ENCODE measurements around the gene CPA1. TPM values are rescaled to one million over a fixed set of nuclear protein-coding genes. Genes with fewer than 3 reads are reported as not detected.

CPA1 gene
- total and polyA plus RNA-seq, 2 donors from 2014 or later = 0.50 to 1.1 TPM

DNA sequence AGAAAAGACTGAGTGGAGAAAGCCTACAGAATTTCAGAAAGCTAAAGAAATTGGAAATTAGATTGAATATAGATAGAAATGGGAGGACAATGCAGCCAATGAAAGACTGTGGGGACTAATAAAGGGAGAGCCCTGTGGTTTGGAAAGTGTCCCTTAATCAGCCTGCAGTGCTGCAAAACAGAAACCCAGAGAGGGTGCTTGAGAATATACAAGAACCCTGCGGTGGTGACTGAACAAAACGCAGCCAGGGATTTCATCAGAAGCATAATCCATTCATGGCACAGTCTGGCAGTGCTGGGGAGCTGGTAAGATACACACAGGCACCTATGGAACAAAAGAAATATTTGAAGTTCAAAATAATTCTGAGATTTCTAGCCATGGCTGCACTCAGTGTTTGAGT lies 41.4 kb downstream of the CPA1 start:
- Histone ChIP-seq H3K36me3 (ENCODE audit: control insufficient read depth in 2 of 3, insufficient read depth in 3 of 3, low read length in 3 of 3) (peaks cover 0 to 2% (median 0%) of the 10 kb centered on the region in 3 donors), H3K27ac (ENCODE audit: low read depth in 2 of 2, low read length in 2 of 2) (no peak overlapping the region), H3K4me1 (ENCODE audit: control insufficient read depth in 2 of 3, insufficient read depth in 2 of 3, low read depth in 1 of 3, low read length in 3 of 3) (peaks cover 0 to 3% (median 0%) of the 10 kb centered on the region in 3 donors), H3K4me3 (ENCODE audit: low read length in 3 of 3) (no peak overlapping the region), H3K9me3 (ENCODE audit: control insufficient read depth in 2 of 3, insufficient read depth in 1 of 3, low read length in 3 of 3) (no peaks in the 10 kb centered on the region), H3K9ac (ENCODE audit: low read length in 3 of 3) (no peak overlapping the region), H3K27me3 (ENCODE audit: control insufficient read depth, insufficient read depth, low read length) (no peaks in the 10 kb centered on the region)
- FAIRE-seq (no peak), DNase-seq (no peak)
- TF ChIP-seq, protein P1, sequence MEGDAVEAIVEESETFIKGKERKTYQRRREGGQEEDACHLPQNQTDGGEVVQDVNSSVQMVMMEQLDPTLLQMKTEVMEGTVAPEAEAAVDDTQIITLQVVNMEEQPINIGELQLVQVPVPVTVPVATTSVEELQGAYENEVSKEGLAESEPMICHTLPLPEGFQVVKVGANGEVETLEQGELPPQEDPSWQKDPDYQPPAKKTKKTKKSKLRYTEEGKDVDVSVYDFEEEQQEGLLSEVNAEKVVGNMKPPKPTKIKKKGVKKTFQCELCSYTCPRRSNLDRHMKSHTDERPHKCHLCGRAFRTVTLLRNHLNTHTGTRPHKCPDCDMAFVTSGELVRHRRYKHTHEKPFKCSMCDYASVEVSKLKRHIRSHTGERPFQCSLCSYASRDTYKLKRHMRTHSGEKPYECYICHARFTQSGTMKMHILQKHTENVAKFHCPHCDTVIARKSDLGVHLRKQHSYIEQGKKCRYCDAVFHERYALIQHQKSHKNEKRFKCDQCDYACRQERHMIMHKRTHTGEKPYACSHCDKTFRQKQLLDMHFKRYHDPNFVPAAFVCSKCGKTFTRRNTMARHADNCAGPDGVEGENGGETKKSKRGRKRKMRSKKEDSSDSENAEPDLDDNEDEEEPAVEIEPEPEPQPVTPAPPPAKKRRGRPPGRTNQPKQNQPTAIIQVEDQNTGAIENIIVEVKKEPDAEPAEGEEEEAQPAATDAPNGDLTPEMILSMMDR (IDR thresholded peaks at IDR 0.05; ENCODE audit: borderline replicate concordance, extremely low read depth, insufficient read depth) = no peak
- intact Hi-C loops (cut with DNase I) = no loop called here

DNA sequence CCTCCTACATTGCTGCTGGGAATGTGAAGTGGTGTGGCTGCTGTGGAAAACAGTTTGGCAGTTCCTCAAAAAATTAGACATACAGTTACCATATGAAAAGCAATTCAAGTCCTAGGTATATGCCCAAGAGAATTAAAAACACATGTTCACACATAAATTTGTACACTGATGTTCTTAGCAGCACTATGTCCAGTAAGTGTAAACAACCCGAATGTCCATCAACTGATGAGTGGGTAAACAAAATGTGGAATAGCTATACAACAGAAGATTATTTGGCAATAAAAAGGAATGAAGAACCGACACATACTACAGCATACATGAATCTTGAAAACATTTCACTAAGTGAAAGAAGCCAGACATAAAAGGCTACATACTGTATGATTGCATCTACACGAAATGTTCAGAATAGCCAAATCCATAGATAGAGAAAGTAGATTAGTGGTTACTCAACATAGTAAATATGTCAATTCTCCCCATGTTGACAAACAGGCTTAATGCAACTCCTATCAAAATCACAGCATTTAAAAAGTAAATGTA lies 43.3 kb downstream of the CPA1 start:
- intact Hi-C loops (cut with DNase I) = no loop called here
- Histone ChIP-seq H3K36me3 (ENCODE audit: control insufficient read depth in 2 of 3, insufficient read depth in 3 of 3, low read length in 3 of 3) (peaks cover 0 to 2% (median 0%) of the 10 kb centered on the region in 3 donors), H3K9ac (ENCODE audit: low read length in 3 of 3) (no peak overlapping the region), H3K4me3 (ENCODE audit: low read length in 3 of 3) (no peak overlapping the region), H3K4me1 (ENCODE audit: control insufficient read depth in 2 of 3, insufficient read depth in 2 of 3, low read depth in 1 of 3, low read length in 3 of 3) (peaks cover 0 to 3% (median 0%) of the 10 kb centered on the region in 3 donors), H3K9me3 (ENCODE audit: control insufficient read depth in 2 of 3, insufficient read depth in 1 of 3, low read length in 3 of 3) (no peaks in the 10 kb centered on the region), H3K27ac (ENCODE audit: low read depth in 2 of 2, low read length in 2 of 2) (no peak overlapping the region), H3K27me3 (ENCODE audit: control insufficient read depth, insufficient read depth, low read length) (no peaks in the 10 kb centered on the region)
- TF ChIP-seq, protein P1 (IDR thresholded peaks at IDR 0.05; ENCODE audit: borderline replicate concordance, extremely low read depth, insufficient read depth) = no peak
- FAIRE-seq (no peak), DNase-seq (no peak)

DNA sequence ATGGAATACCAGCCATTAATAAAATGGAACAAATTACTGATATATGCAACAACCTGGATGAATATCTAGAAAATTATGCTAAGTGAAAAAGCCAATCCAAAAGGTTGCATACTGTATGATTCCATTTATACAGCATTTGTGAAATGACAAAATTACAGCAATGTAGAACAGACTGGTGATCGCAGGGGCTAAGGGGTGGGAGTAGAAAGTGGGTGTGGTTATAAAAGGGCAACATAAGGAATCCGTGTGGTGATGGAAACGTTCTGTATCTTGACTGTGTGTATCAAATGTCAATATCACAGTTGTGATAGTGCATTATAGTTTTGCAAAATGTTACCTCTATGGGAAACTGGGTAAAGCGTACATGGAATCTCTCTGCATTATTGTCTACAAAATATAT lies 45.5 kb downstream of the CPA1 start:
- Histone ChIP-seq H3K4me1 (ENCODE audit: control insufficient read depth in 2 of 3, insufficient read depth in 2 of 3, low read depth in 1 of 3, low read length in 3 of 3) (peaks cover 0 to 10% (median 2%) of the 10 kb centered on the region in 3 donors), H3K9me3 (ENCODE audit: control insufficient read depth in 2 of 3, insufficient read depth in 1 of 3, low read length in 3 of 3) (no peaks in the 10 kb centered on the region), H3K4me3 (ENCODE audit: low read length in 3 of 3) (no peak overlapping the region), H3K27me3 (ENCODE audit: control insufficient read depth, insufficient read depth, low read length) (no peaks in the 10 kb centered on the region), H3K27ac (ENCODE audit: low read depth in 2 of 2, low read length in 2 of 2) (no peak overlapping the region), H3K36me3 (ENCODE audit: control insufficient read depth in 2 of 3, insufficient read depth in 3 of 3, low read length in 3 of 3) (no peaks in the 10 kb centered on the region), H3K9ac (ENCODE audit: low read length in 3 of 3) (no peak overlapping the region)
- TF ChIP-seq, protein P1 (IDR thresholded peaks at IDR 0.05; ENCODE audit: borderline replicate concordance, extremely low read depth, insufficient read depth) = no peak
- FAIRE-seq (no peak), DNase-seq (no peak)
- intact Hi-C loops (cut with DNase I) = no loop called here

DNA sequence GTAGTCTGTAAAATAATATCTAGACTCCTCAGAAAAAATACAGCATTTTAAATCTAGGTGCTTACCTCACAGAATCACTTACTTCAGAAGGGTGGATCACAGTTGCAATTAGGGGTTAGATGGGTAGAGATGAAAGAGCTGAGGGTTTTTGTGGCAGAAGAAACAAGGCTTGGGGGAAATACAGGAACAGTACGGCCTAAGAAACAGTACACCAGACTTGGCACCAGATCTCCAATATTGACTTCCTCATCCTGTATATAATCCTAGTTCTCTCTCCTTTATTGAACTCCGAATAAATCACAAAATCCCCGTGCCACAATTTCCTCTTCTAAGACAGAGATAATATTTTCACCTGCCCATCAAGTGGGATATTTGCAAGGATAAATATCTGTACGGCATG lies 46.3 kb downstream of the CPA1 start:
- no peak overlapping the region for H3K4me3 ChIP-seq (ENCODE audit: low read length in 3 of 3)
- H3K27ac ChIP-seq (ENCODE audit: low read depth in 2 of 2, low read length in 2 of 2) = no peak overlapping the region
- H3K9me3 ChIP-seq (ENCODE audit: control insufficient read depth in 2 of 3, insufficient read depth in 1 of 3, low read length in 3 of 3) = no peaks in the 10 kb centered on the region
- intact Hi-C loops (cut with DNase I) = no loop called here
- H3K9ac ChIP-seq (ENCODE audit: low read length in 3 of 3) = no peak overlapping the region
- no peaks in the 10 kb centered on the region for H3K27me3 ChIP-seq (ENCODE audit: control insufficient read depth, insufficient read depth, low read length)
- TF ChIP-seq, protein P1 (IDR thresholded peaks at IDR 0.05; ENCODE audit: borderline replicate concordance, extremely low read depth, insufficient read depth) = no peak
- DNase-seq = no peak
- no peaks in the 10 kb centered on the region for H3K36me3 ChIP-seq (ENCODE audit: control insufficient read depth in 2 of 3, insufficient read depth in 3 of 3, low read length in 3 of 3)
- H3K4me1 ChIP-seq (ENCODE audit: control insufficient read depth in 2 of 3, insufficient read depth in 2 of 3, low read depth in 1 of 3, low read length in 3 of 3) = peaks cover 0 to 14% (median 2%) of the 10 kb centered on the region in 3 donors
- no peak for FAIRE-seq

Measured in kidney (tissue), 14 donors.